Measurements from ENCODE around the gene PJVK.

DNA sequence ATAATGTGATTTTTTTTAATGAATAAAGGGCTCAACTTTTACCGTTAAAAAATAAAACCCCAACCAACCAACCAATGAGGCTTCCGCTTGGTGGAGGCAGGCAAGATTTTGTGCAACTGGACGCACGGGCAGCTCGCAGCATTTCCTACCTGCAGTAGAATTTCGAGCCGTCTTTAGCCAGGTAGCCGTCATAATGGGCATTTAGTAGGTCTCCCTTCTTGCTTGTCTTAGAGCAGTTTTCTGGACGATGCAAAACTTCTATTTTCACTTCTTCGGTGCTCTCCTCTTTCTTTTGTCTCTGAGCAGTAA, 26.9 kb downstream of the PJVK start:
- TF ChIP-seq POLR2AphosphoS5 (IDR thresholded peaks at IDR 0.05; ENCODE audit: low read depth), result no peak
- no peak for TF ChIP-seq ZNF462 (CRISPR knock-in tag; IDR thresholded peaks at IDR 0.05)
- no peak for TF ChIP-seq CTCF (conservative IDR thresholded peaks at IDR 0.05; ENCODE audit: low read depth in 2 of 2)
- TF ChIP-seq REST (IDR thresholded peaks at IDR 0.05; ENCODE audit: unreplicated experiment), result no peak
- TF ChIP-seq EZH2 (IDR thresholded peaks at IDR 0.05; ENCODE audit: low read depth, unreplicated experiment), result no peak
- no peak for TF ChIP-seq EZH2phosphoT487 (IDR thresholded peaks at IDR 0.05; ENCODE audit: unreplicated experiment)
- TF ChIP-seq, protein P1, sequence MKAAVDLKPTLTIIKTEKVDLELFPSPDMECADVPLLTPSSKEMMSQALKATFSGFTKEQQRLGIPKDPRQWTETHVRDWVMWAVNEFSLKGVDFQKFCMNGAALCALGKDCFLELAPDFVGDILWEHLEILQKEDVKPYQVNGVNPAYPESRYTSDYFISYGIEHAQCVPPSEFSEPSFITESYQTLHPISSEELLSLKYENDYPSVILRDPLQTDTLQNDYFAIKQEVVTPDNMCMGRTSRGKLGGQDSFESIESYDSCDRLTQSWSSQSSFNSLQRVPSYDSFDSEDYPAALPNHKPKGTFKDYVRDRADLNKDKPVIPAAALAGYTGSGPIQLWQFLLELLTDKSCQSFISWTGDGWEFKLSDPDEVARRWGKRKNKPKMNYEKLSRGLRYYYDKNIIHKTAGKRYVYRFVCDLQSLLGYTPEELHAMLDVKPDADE (IDR thresholded peaks at IDR 0.05), result no peak
- TF ChIP-seq NANOG (IDR thresholded peaks at IDR 0.05; ENCODE audit: borderline replicate concordance), result no peak
- TF ChIP-seq CREB1 (CRISPR knock-in tag; IDR thresholded peaks at IDR 0.05; ENCODE audit: low read depth), result no peak

Data from GM23338 (cell line).